ENCODE results near the gene SYNPO. TPM values are rescaled to one million over a fixed set of nuclear protein-coding genes. Genes with fewer than 3 reads are reported as not detected.

Gene SYNPO
- total and polyA plus RNA-seq, 2 donors from 2014 or later, result 46.3 to 87.6 TPM

DNA sequence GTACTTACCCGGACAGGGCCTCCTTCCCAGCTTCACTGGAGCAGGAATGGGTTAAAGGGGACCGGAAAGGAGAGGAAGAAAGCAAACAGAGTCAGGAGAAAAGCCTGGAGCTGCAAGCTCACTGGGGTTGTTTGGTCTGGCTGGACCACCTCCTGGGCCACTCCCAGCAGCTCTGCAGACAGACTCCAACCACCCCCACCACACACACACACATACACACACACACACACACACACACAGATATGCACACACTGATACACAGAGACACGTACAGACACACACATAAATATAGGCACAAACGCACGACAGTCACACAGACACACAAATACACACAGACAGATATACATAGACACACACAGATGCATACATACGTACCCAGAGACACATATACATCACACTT is 34.9 kb upstream of the SYNPO start:
- intact Hi-C loops (cut with DNase I), result no loop called here
- FAIRE-seq (no peak), DNase-seq (peak in 2 of 5 donors; percentile 5 to 50)
- H3K9ac ChIP-seq (ENCODE audit: low read length in 3 of 3), result no peak overlapping the region
- H3K36me3 ChIP-seq (ENCODE audit: control insufficient read depth in 2 of 3, insufficient read depth in 3 of 3, low read length in 3 of 3), result no peaks in the 10 kb centered on the region
- H3K9me3 ChIP-seq (ENCODE audit: control insufficient read depth in 2 of 3, insufficient read depth in 1 of 3, low read length in 3 of 3), result no peaks in the 10 kb centered on the region
- no peak overlapping the region for H3K4me3 ChIP-seq (ENCODE audit: low read length in 3 of 3)
- TF ChIP-seq, protein P1, sequence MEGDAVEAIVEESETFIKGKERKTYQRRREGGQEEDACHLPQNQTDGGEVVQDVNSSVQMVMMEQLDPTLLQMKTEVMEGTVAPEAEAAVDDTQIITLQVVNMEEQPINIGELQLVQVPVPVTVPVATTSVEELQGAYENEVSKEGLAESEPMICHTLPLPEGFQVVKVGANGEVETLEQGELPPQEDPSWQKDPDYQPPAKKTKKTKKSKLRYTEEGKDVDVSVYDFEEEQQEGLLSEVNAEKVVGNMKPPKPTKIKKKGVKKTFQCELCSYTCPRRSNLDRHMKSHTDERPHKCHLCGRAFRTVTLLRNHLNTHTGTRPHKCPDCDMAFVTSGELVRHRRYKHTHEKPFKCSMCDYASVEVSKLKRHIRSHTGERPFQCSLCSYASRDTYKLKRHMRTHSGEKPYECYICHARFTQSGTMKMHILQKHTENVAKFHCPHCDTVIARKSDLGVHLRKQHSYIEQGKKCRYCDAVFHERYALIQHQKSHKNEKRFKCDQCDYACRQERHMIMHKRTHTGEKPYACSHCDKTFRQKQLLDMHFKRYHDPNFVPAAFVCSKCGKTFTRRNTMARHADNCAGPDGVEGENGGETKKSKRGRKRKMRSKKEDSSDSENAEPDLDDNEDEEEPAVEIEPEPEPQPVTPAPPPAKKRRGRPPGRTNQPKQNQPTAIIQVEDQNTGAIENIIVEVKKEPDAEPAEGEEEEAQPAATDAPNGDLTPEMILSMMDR (IDR thresholded peaks at IDR 0.05; ENCODE audit: borderline replicate concordance, extremely low read depth, insufficient read depth), result no peak
- H3K4me1 ChIP-seq (ENCODE audit: control insufficient read depth in 2 of 3, insufficient read depth in 2 of 3, low read depth in 1 of 3, low read length in 3 of 3), result peaks cover 0 to 7% (median 5%) of the 10 kb centered on the region in 3 donors
- H3K27me3 ChIP-seq (ENCODE audit: control insufficient read depth, insufficient read depth, low read length), result no peaks in the 10 kb centered on the region
- no peak overlapping the region for H3K27ac ChIP-seq (ENCODE audit: low read depth in 2 of 2, low read length in 2 of 2)

DNA sequence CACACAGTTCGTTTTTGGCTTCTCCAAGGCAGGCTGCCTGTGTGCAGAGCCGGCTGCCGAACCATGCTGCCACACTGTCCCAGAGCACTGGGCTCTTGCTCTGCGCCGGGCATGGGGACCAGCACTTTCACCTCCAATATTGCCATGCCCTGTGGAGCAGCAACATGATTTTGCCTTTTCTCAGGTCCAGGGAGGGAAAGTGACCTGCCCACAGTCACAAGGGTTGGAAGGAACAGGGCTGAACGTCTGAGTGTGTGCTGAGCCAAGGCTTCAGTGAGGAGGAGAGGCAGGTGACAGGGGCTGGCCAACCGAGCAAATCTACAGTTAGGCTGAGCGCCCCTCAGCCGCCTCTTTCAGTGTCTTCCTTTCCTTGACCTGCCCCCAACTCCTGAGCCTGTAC is 34.0 kb upstream of the SYNPO start:
- Histone ChIP-seq H3K27me3 (ENCODE audit: control insufficient read depth, insufficient read depth, low read length) (no peaks in the 10 kb centered on the region), H3K4me1 (ENCODE audit: control insufficient read depth in 2 of 3, insufficient read depth in 2 of 3, low read depth in 1 of 3, low read length in 3 of 3) (peaks cover 0 to 7% (median 5%) of the 10 kb centered on the region in 3 donors), H3K36me3 (ENCODE audit: control insufficient read depth in 2 of 3, insufficient read depth in 3 of 3, low read length in 3 of 3) (no peaks in the 10 kb centered on the region), H3K4me3 (ENCODE audit: low read length in 3 of 3) (no peak overlapping the region), H3K9ac (ENCODE audit: low read length in 3 of 3) (no peak overlapping the region), H3K27ac (ENCODE audit: low read depth in 2 of 2, low read length in 2 of 2) (no peak overlapping the region), H3K9me3 (ENCODE audit: control insufficient read depth in 2 of 3, insufficient read depth in 1 of 3, low read length in 3 of 3) (no peaks in the 10 kb centered on the region)
- no peak for FAIRE-seq
- TF ChIP-seq, protein P1 (IDR thresholded peaks at IDR 0.05; ENCODE audit: borderline replicate concordance, extremely low read depth, insufficient read depth), result no peak
- peak in 1 of 5 donors; percentile 40 for DNase-seq
- intact Hi-C loops (cut with DNase I), result no loop called here

DNA sequence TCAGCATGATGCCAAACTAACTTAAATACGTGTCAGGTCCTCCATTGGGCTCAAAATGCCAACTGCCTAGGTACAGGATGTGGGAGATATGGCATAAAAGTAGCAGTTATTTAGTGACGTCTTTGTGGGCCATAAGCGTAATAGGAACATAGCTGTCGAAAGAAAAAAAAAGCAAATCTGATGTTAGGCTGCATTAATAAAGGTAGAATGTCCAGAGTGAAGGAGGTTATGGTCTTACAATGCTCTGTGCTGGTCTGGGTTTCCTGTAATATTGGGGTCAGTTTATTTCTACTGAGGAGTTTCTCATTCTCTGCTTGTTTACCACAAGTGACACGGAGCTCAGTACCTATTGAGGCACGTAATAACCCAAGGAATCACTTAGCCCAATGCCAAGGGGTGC is 33.4 kb upstream of the SYNPO start:
- no peak for FAIRE-seq
- intact Hi-C loops (cut with DNase I), result no loop called here
- H3K36me3 ChIP-seq (ENCODE audit: control insufficient read depth in 2 of 3, insufficient read depth in 3 of 3, low read length in 3 of 3), result no peaks in the 10 kb centered on the region

More for the DNA sequence above, 33.4 kb upstream of the SYNPO start:
- Histone ChIP-seq H3K9ac (ENCODE audit: low read length in 3 of 3) (no peak overlapping the region), H3K27me3 (ENCODE audit: control insufficient read depth, insufficient read depth, low read length) (no peaks in the 10 kb centered on the region), H3K27ac (ENCODE audit: low read depth in 2 of 2, low read length in 2 of 2) (no peak overlapping the region), H3K9me3 (ENCODE audit: control insufficient read depth in 2 of 3, insufficient read depth in 1 of 3, low read length in 3 of 3) (no peaks in the 10 kb centered on the region), H3K4me3 (ENCODE audit: low read length in 3 of 3) (no peak overlapping the region), H3K4me1 (ENCODE audit: control insufficient read depth in 2 of 3, insufficient read depth in 2 of 3, low read depth in 1 of 3, low read length in 3 of 3) (peaks cover 0 to 12% (median 5%) of the 10 kb centered on the region in 3 donors)
- no peak for DNase-seq
- TF ChIP-seq, protein P1 (IDR thresholded peaks at IDR 0.05; ENCODE audit: borderline replicate concordance, extremely low read depth, insufficient read depth), result no peak
